Measurements from ENCODE around the gene EFNA3. TPM values are rescaled to one million over a fixed set of nuclear protein-coding genes. Genes with fewer than 3 reads are reported as not detected.
A peak's percentile ranks its signal among the peaks of the same experiment; 100 is the strongest.

The EFNA3 gene
- total and polyA plus RNA-seq, 9 of the 15 experiments (the other 6 are each of a cell fraction or from before 2014, with no cell fraction given): 0.59 to 7.9 (median 4.7) TPM

- TF ChIP-seq AFF4 (CRISPR knock-in tag; IDR thresholded peaks at IDR 0.05): no peak; the same call in 1 of the 2 replicates
- TF ChIP-seq BRF1 (IDR thresholded peaks at IDR 0.05; ENCODE audit: borderline replicate concordance, extremely low read depth, insufficient read length): no peak
- TF ChIP-seq PRMT5 (CRISPR knock-in tag; IDR thresholded peaks at IDR 0.05): no peak
- peak; percentile 73; the same call in 1 of the 2 replicates for TF ChIP-seq CREB3L1 (IDR thresholded peaks at IDR 0.05; ENCODE audit: borderline replicate concordance, low read depth)
- no peak for TF ChIP-seq CSDE1 (IDR thresholded peaks at IDR 0.05)
- TF ChIP-seq NONO (IDR thresholded peaks at IDR 0.05; ENCODE audit: low read depth in 2 of 2, low read length in 1 of 2): 0 out of 4 replicates have a peak, but pooled peaks of 1 of the 2 experiments have one; percentile 47
- TF ChIP-seq GATA2 (CRISPR knock-in tag; IDR thresholded peaks at IDR 0.05): no peak
- peak; percentile 38; the same call in 1 of the 2 replicates for TF ChIP-seq GABPA (tag; conservative IDR thresholded peaks at IDR 0.05; ENCODE audit: low read depth)
- no peak for TF ChIP-seq FOXA3 (CRISPR knock-in tag; conservative IDR thresholded peaks at IDR 0.05 in 1 of 2, IDR thresholded peaks at IDR 0.05 in 1 of 2)
- no peak for TF ChIP-seq TAF15 (IDR thresholded peaks at IDR 0.05; ENCODE audit: low read depth, low read length)
- no peak; the same call in 1 of the 2 replicates for TF ChIP-seq ARID4B (CRISPR knock-in tag; IDR thresholded peaks at IDR 0.05)
- no peak for TF ChIP-seq RNF2 (IDR thresholded peaks at IDR 0.05)
- TF ChIP-seq ZFP1 (CRISPR knock-in tag; IDR thresholded peaks at IDR 0.05): no peak
- no peak for TF ChIP-seq OTX1 (CRISPR knock-in tag; IDR thresholded peaks at IDR 0.05)
- TF ChIP-seq YBX1 (IDR thresholded peaks at IDR 0.05): no peak
- no peak for TF ChIP-seq MLX (CRISPR knock-in tag; conservative IDR thresholded peaks at IDR 0.05)
- TF ChIP-seq SAFB (IDR thresholded peaks at IDR 0.05; ENCODE audit: borderline replicate concordance, low read depth, low read length): no peak
- TF ChIP-seq MBD2 (IDR thresholded peaks at IDR 0.05; ENCODE audit: borderline replicate concordance, low read depth): 0 out of 2 replicates have a peak, but pooled peaks have one; percentile 22
Observed at GRCh38 chr1:155063550-155064110, 15.0 kb upstream of the EFNA3 start, which contains the start of gene EFNA4 (continued).
